ENCODE measurements around the gene PKNOX2.

Gene PKNOX2

GRCh38 chr11:125175896-125176575 is 11.5 kb downstream of the PKNOX2 start:
- TF ChIP-seq EZH2phosphoT487 (IDR thresholded peaks at IDR 0.05; ENCODE audit: borderline replicate concordance, low read length) (no peak), CTCF (IDR thresholded peaks at IDR 0.05; ENCODE audit: low read depth, low read length, poor library complexity, severe bottlenecking) (no peak)
- Histone ChIP-seq H3K4me3 (ENCODE audit: low read length) (no peak overlapping the region), H3F3A (ENCODE audit: control insufficient read depth, insufficient read depth) (no peaks in the 10 kb centered on the region), H3K79me2 (ENCODE audit: control insufficient read depth, low read length) (no peaks in the 10 kb centered on the region), H3K9me2 (replicated peaks; ENCODE audit: control insufficient read depth, low read length) (no peaks in the 10 kb centered on the region), H3K27me3 (ENCODE audit: control insufficient read depth, low read length) (peaks cover 22% of the 10 kb centered on the region), H3K27ac (ENCODE audit: low read depth, low read length) (no peak overlapping the region), H3K4me2 (ENCODE audit: low read length) (no peak overlapping the region), H3K4me1 (ENCODE audit: control insufficient read depth, low read length) (no peaks in the 10 kb centered on the region), H3K9me3 (ENCODE audit: control insufficient read depth, insufficient read depth, low read length) (no peaks in the 10 kb centered on the region), H4K20me1 (ENCODE audit: control insufficient read depth, insufficient read depth, low read depth, low read length) (no peaks in the 10 kb centered on the region), H3K36me3 (ENCODE audit: control insufficient read depth, low read length) (no peaks in the 10 kb centered on the region)

GRCh38 chr11:125176866-125177265 is 12.3 kb downstream of the PKNOX2 start:
- Histone ChIP-seq H3K27me3 (ENCODE audit: control insufficient read depth, low read length) (peaks cover 20% of the 10 kb centered on the region), H3K4me2 (ENCODE audit: low read length) (no peak overlapping the region), H3K9me3 (ENCODE audit: control insufficient read depth, insufficient read depth, low read length) (no peaks in the 10 kb centered on the region), H3K4me1 (ENCODE audit: control insufficient read depth, low read length) (no peaks in the 10 kb centered on the region), H3K4me3 (ENCODE audit: low read length) (no peak overlapping the region), H3K9me2 (replicated peaks; ENCODE audit: control insufficient read depth, low read length) (no peaks in the 10 kb centered on the region), H3F3A (ENCODE audit: control insufficient read depth, insufficient read depth) (no peaks in the 10 kb centered on the region), H3K27ac (ENCODE audit: low read depth, low read length) (no peak overlapping the region), H3K79me2 (ENCODE audit: control insufficient read depth, low read length) (no peaks in the 10 kb centered on the region), H4K20me1 (ENCODE audit: control insufficient read depth, insufficient read depth, low read depth, low read length) (no peaks in the 10 kb centered on the region), H3K36me3 (ENCODE audit: control insufficient read depth, low read length) (no peaks in the 10 kb centered on the region)
- TF ChIP-seq EZH2phosphoT487 (IDR thresholded peaks at IDR 0.05; ENCODE audit: borderline replicate concordance, low read length) (no peak), CTCF (IDR thresholded peaks at IDR 0.05; ENCODE audit: low read depth, low read length, poor library complexity, severe bottlenecking) (no peak)

- H3K36me3 ChIP-seq (ENCODE audit: control insufficient read depth, low read length) = no peaks in the 10 kb centered on the region
- H3F3A ChIP-seq (ENCODE audit: control insufficient read depth, insufficient read depth) = no peaks in the 10 kb centered on the region
- H3K4me1 ChIP-seq (ENCODE audit: control insufficient read depth, low read length) = no peaks in the 10 kb centered on the region
- H3K9me2 ChIP-seq (replicated peaks; ENCODE audit: control insufficient read depth, low read length) = no peaks in the 10 kb centered on the region
- H4K20me1 ChIP-seq (ENCODE audit: control insufficient read depth, insufficient read depth, low read depth, low read length) = no peaks in the 10 kb centered on the region
- H3K4me3 ChIP-seq (ENCODE audit: low read length) = no peak overlapping the region
- no peaks in the 10 kb centered on the region for H3K9me3 ChIP-seq (ENCODE audit: control insufficient read depth, insufficient read depth, low read length)
- TF ChIP-seq CTCF (IDR thresholded peaks at IDR 0.05; ENCODE audit: low read depth, low read length, poor library complexity, severe bottlenecking) (no peak), EZH2phosphoT487 (IDR thresholded peaks at IDR 0.05; ENCODE audit: borderline replicate concordance, low read length) (no peak)
- H3K27ac ChIP-seq (ENCODE audit: low read depth, low read length) = no peak overlapping the region
- H3K79me2 ChIP-seq (ENCODE audit: control insufficient read depth, low read length) = no peaks in the 10 kb centered on the region
- peaks cover 20% of the 10 kb centered on the region for H3K27me3 ChIP-seq (ENCODE audit: control insufficient read depth, low read length)
- H3K4me2 ChIP-seq (ENCODE audit: low read length) = no peak overlapping the region
These were observed 13.0 kb downstream of the PKNOX2 start for GRCh38 chr11:125177543-125177942.

All from DOHH2 (cell line).